GM12873 (cell line): ENCODE measurements around the gene ENHO.

Source experiments
- CTCF ChIP-seq: IDR thresholded peaks from 2 replicates; pipeline ENCODE4 v1.5.1; 2012; ENCODE audit warnings: low read depth, mild to moderate bottlenecking, moderate library complexity, low read length, control low read depth; ENCODE audit not compliant: insufficient read depth; ENCODE audit errors: missing control alignments

Gene ENHO

GRCh38 chr9:34485822-34486221 is 37.0 kb downstream of the ENHO start:
- no peak for TF ChIP-seq CTCF

GRCh38 chr9:34484678-34485077 is 38.1 kb downstream of the ENHO start:
- no peak for TF ChIP-seq CTCF

- no peak for TF ChIP-seq CTCF
Observed at GRCh38 chr9:34479431-34479866, 43.3 kb downstream of the ENHO start.

GRCh38 chr9:34477541-34477940 is 45.2 kb downstream of the ENHO start:
- TF ChIP-seq CTCF: no peak

- TF ChIP-seq CTCF: no peak
Observed at GRCh38 chr9:34475097-34475496, 47.7 kb downstream of the ENHO start.
